ENCODE data around the gene PTGIR.

The PTGIR gene

GRCh38 chr19:46600384-46601317 lies 24.2 kb downstream of the PTGIR start:
- peak overlapping the region; percentile 75 for H3K4me3 ChIP-seq (ENCODE audit: low read depth, low read length)
- TF ChIP-seq CTCF (IDR thresholded peaks at IDR 0.05; ENCODE audit: control insufficient read depth, extremely low read depth, insufficient read depth), result no peak
- peak; percentile 87 for DNase-seq (ENCODE audit: low read depth)

- no peak for TF ChIP-seq CTCF (IDR thresholded peaks at IDR 0.05; ENCODE audit: control insufficient read depth, extremely low read depth, insufficient read depth)
- peak overlapping the region; percentile 75 for H3K4me3 ChIP-seq (ENCODE audit: low read depth, low read length)
- no peak for DNase-seq (ENCODE audit: low read depth)
Observed at GRCh38 chr19:46599716-46600373, 25.0 kb downstream of the PTGIR start.

GRCh38 chr19:46598372-46598917 lies 26.4 kb downstream of the PTGIR start:
- no peak for DNase-seq (ENCODE audit: low read depth)
- no peak for TF ChIP-seq CTCF (IDR thresholded peaks at IDR 0.05; ENCODE audit: control insufficient read depth, extremely low read depth, insufficient read depth)
- no peak overlapping the region for H3K4me3 ChIP-seq (ENCODE audit: low read depth, low read length)

- DNase-seq (ENCODE audit: low read depth), result no peak
- no peak overlapping the region for H3K4me3 ChIP-seq (ENCODE audit: low read depth, low read length)
- TF ChIP-seq CTCF (IDR thresholded peaks at IDR 0.05; ENCODE audit: control insufficient read depth, extremely low read depth, insufficient read depth), result no peak
Observed at GRCh38 chr19:46596008-46596407, 28.9 kb downstream of the PTGIR start.

- DNase-seq (ENCODE audit: low read depth), result no peak
- no peak for TF ChIP-seq CTCF (IDR thresholded peaks at IDR 0.05; ENCODE audit: control insufficient read depth, extremely low read depth, insufficient read depth)
- no peak overlapping the region for H3K4me3 ChIP-seq (ENCODE audit: low read depth, low read length)
Observed at GRCh38 chr19:46591870-46592269, 33.0 kb downstream of the PTGIR start.

GRCh38 chr19:46591254-46591653 lies 33.6 kb downstream of the PTGIR start:
- no peak for DNase-seq (ENCODE audit: low read depth)
- no peak overlapping the region for H3K4me3 ChIP-seq (ENCODE audit: low read depth, low read length)
- no peak for TF ChIP-seq CTCF (IDR thresholded peaks at IDR 0.05; ENCODE audit: control insufficient read depth, extremely low read depth, insufficient read depth)
